Forelimb muscle (tissue), 1 donor: ENCODE results near the gene NSRP1. TPM values are rescaled to one million over a fixed set of nuclear protein-coding genes. Genes with fewer than 3 reads are reported as not detected.
"Not testable (repeated sequence)": the region's sequence is repeated elsewhere in the genome, so short reads cannot be mapped to it uniquely, and the experiment has no call there.

Experiments used
- DNase-seq: peaks from one replicate; pipeline ENCODE4 v3.0.0-alpha.2; 2013; ENCODE audit warnings: low read depth
- polyA plus RNA-seq: library from polyadenylated mRNA; unstranded; fragments of 120-200 nt; gene quantifications from one replicate; pipeline ENCODE4 v1.2.1, GENCODE V29; 2013; ENCODE audit not compliant: insufficient read length

NSRP1 gene
- polyA plus RNA-seq, 1 donor = 29.8 TPM

DNA sequence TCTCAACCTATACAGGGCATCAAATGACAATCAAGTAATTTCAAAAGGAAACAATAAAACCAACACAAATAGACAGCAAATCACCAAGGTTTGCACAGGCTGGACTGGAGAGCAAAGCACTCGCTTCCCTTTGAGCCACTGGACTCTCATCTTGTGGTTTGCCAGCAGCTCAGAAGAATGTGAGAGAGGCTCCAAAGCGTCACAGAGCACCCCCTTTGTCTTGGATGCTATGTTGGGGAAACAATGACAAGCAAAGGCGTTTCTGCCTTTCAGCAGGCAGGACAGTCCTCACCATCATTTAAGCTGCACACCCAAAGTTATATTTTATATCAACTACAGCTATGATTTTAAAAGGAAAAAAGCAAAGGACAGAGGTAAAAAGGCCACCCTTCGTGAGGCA lies 105.6 kb downstream of the NSRP1 start:
- no peak for DNase-seq

GRCh38 chr17:30222721-30223175 lies 106.1 kb downstream of the NSRP1 start:
- no peak for DNase-seq

DNA sequence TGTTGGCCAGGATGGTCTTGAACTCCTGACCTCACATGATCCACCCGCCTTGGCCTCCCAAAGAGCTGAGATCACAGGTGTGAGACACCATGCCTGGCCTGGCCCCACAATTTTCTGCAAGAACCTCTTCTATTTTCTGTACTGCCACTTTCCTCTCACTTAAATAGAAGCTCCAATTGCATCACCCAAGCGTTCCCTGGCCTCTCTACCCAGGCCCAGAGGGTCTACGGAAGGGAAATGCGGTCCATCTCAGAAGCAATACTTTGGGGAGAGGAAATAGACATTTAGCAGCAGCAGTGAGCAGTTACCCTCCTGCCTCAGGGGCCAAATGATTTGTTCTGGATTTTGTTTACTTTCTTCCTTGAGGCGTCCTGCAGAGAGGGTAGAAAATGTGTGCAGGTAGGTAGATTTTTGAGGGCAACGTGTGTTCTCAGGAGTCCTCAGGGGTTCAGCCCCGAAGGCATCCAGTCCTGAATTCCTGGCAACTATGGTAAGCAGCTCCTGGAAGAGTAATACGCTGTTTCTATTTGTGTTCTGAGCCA lies 107.9 kb downstream of the NSRP1 start:
- DNase-seq = no peak

DNA sequence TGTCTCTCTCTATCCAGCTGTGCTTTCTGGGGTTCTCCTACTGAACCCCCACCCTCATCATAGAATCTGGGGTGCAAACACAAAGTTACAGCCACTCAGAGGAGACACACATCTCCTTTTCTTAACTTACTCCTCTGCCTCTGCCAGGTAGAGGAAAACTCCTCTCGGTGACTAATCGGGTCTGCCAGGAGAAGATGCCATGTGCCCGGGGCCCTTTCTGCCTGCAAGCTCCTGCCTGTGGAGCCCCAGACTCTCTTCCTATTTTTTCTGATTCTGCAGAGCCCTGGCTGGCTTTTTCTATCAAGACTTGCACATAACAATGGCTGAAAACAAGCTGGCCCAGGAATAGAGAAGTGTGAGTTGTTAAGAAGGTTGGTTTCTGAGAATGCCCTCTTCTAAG lies 108.5 kb downstream of the NSRP1 start:
- no peak for DNase-seq

- no peak for DNase-seq
These were observed 109.4 kb downstream of the NSRP1 start for GRCh38 chr17:30225919-30226553.

DNA sequence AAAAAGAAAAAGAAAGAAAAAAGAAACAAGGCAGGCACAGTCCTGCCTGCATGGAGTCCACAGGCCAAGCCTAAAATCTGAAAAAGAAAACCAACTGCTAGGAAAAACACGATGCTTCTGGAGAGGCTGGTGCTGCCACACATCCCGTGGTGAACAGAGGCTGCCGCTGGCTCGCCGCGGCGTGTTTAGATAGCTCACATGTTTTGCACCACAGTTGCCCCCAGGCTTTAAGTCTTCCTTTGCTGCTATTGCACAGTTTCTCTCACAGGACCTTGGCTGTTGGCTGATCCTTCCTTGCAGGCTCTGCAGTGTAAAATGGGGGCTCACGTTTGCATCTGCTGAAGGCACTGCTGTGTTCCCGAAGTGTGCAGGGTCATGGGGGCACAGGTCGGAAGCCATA lies 110.3 kb downstream of the NSRP1 start:
- no peak for DNase-seq

DNA sequence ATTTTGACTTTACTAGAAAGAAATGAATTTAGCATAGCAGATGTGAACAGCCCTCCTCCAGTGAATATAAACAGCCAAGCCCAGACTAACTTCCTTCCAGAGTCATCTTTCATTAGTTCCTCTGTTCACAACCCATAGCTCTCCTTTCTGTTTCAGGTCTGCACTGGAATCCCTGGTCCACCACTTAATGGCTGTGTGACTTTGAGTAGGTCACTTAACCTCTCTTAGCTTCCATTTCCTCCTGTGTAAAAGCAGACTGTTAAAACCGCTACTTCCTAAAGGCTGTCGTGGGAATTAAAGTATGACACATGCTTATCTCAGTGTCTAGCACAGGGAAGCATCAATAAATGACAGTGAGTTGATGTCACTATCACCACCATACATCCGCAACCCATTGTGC lies 111.4 kb downstream of the NSRP1 start:
- no peak for DNase-seq

DNA sequence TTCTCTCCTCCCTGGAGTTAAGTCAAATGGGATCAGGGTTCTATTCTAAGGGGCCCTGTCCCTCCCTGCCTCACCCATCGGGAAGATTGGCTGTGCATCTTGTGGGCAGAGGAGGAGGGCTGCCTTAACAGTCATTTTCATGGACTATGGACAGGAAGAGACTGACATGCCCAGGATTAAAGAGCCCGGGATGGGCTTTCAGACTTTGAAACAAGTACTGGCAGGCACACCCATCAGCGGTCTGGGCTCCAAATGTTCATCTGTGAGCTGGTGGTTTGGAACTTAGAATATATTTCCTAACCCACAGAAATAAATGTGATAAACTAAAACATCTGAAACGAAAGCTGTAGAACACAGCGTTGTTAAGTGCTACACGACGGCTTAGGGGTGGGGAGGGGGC lies 112.4 kb downstream of the NSRP1 start:
- DNase-seq = no peak

- not testable (repeated sequence) for DNase-seq
These were observed 113.4 kb downstream of the NSRP1 start for GRCh38 chr17:30230009-30230408.

DNA sequence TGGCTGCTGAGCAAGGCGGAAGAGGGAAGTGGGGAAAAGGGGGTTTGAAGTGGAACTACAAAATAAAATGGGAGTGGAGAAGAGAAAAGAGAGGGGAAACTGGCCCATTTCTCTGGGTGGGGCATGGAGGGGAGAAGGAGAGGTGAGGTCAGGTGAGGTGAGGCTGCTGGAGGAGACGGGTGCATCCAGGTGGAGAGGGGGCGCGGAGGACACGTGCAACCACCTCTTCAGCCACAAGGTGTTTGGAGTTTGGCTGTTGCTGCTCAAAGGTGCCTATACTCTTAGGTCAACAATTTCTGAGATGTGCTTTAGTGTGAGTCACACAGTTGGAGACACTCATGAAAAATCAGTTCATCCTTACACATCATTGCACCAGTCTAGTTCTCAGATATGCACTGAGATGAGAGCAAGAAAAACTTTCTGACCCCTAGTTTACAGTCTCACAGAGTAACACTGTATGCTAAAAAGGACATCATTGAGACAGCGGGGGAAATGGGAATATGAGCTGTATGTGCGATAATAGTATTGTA lies 114.0 kb downstream of the NSRP1 start:
- no peak for DNase-seq

- DNase-seq = no peak
These were observed 115.6 kb downstream of the NSRP1 start for GRCh38 chr17:30232015-30232823.

DNA sequence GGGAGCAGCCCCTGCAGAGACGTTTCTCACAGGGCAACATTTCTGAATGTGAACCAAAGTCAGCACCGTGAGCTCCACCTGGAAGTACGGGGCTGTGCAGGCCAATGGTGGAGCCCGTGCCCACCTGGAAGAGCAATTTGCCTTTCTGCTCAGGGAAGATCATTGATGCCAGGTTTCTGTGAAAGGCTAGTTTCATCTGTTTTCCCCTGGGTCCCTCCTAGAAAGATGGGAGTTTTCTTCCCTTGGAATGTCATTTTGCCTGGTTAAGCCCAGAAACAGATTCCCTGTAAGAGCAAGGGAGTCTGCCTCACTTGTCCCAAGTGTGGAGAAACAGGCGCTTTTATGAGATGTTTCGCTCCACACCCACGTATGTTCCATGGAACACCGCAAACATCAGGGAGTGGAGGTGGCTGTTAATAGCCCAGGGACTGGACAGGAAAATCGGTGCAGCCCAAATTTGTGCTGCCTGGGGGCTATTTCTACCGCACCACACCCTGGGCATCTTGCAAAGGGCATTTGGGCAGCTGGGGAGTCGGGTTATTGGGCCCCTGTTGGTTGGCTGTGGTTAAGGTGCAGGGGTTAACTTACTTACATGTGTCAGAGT lies 116.3 kb downstream of the NSRP1 start:
- DNase-seq = no peak

GRCh38 chr17:30234296-30234695 lies 117.7 kb downstream of the NSRP1 start:
- DNase-seq = no peak

GRCh38 chr17:30234964-30235363 lies 118.3 kb downstream of the NSRP1 start:
- DNase-seq = no peak

GRCh38 chr17:30235386-30236296 lies 119.0 kb downstream of the NSRP1 start, which contains the start of gene SLC6A4:
TSS of gene SLC6A4 (minus strand) at chr17:30235697. CDS start at chr17:30221958, 13,739 bp downstream.
- DNase-seq = no peak

Other genes with a start within 250 kb of the NSRP1 start
- gene SSH2, start 186.6 kb upstream of the NSRP1 start, polyA plus RNA-seq = 20.5 TPM
- gene EFCAB5, start 175.2 kb upstream of the NSRP1 start, polyA plus RNA-seq = 0.85 TPM
- 0.11 TPM for gene SLC6A4, start 118.9 kb downstream of the NSRP1 start, polyA plus RNA-seq
- gene BLMH, start 175.1 kb downstream of the NSRP1 start, polyA plus RNA-seq = 36.7 TPM
- not detected for gene TMIGD1, start 217.2 kb downstream of the NSRP1 start, polyA plus RNA-seq